Bronchial epithelial cell (primary cell): ENCODE data around the gene DLL1. TPM values are rescaled to one million over a fixed set of nuclear protein-coding genes. Genes with fewer than 3 reads are reported as not detected.

Experiments
- DNase-seq: peaks from one replicate; pipeline ENCODE4 v3.0.0-alpha.2; 2010; ENCODE audit warnings: low read depth
- FAIRE-seq: peaks from 2 replicates; lab custom pipeline; 2011; peaks lifted over from hg19 to GRCh38; lab: Jason Lieb, UNC
- H3K27me3 ChIP-seq: 2 replicates; pipeline ENCODE4 v1.5.1; 2011; ENCODE audit warnings: low read length; ENCODE audit not compliant: control insufficient read depth, insufficient read depth
- H3K36me3 ChIP-seq: 2 replicates; pipeline ENCODE4 v1.5.1; 2011; ENCODE audit warnings: low read length; ENCODE audit not compliant: control insufficient read depth, insufficient read depth
- H3K4me3 ChIP-seq: 2 replicates; pipeline ENCODE4 v1.5.1; 2011; ENCODE audit warnings: mild to moderate bottlenecking, low read depth, low read length, control low read depth
- CTCF ChIP-seq: IDR thresholded peaks from 2 replicates; pipeline ENCODE4 v1.5.1; 2011; ENCODE audit warnings: mild to moderate bottlenecking, moderate library complexity, low read length, control low read depth, inconsistent platforms; ENCODE audit not compliant: insufficient read depth, severe bottlenecking
- total RNA-seq: library from RNA; depleted of rRNA; stranded (reverse); fragments of >200 nt; gene quantifications from 2 replicates; pipeline ENCODE4 v1.2.1, GENCODE V29; 2014

Gene DLL1
- total RNA-seq, 1 donor from 2014 or later, result 4.7 TPM

- DNase-seq (no peak), FAIRE-seq (no peak)
- no peak overlapping the region for H3K4me3 ChIP-seq
- peaks cover 1% of the 10 kb centered on the region for H3K27me3 ChIP-seq
- no peaks in the 10 kb centered on the region for H3K36me3 ChIP-seq
- TF ChIP-seq CTCF, result no peak
These were observed 37.0 kb downstream of the DLL1 start for GRCh38 chr6:170253910-170254269.

DNA sequence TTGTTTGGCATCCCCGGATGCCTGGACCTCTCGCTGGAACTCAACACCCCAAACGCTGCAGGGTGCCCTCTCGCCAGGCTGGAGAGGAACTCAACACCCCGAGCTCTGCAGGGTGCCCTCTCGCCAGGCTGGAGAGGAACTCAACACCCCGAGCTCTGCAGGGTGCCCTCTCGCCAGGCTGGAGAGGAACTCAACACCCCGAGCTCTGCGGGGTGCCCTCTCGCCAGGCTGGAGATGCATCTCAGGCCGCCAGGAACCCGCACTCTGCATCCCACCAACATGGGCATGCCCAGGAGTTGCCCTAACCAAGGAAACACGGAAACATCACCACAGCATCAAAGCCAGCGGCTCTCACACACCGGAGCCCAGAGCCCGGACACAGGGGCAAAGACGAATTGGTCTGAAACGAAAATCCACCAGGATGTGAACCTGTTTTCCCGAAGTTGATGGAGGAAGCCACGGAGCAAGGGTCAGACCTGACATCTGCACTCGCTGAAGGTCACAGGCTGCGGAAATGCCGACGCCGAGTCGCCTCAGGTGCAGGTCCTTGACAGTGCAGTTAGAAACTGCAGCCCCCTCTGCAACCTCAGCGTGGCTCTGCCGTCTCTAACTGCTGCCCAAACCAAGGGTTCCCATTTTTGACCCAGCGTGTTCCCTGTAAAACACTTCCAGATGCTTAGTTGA lies 37.5 kb downstream of the DLL1 start:
- H3K4me3 ChIP-seq, result no peak overlapping the region
- no peak for FAIRE-seq
- TF ChIP-seq CTCF, result no peak
- no peaks in the 10 kb centered on the region for H3K36me3 ChIP-seq
- H3K27me3 ChIP-seq, result peaks cover 1% of the 10 kb centered on the region
- no peak for DNase-seq

- no peak for DNase-seq
- Histone ChIP-seq H3K36me3 (no peaks in the 10 kb centered on the region), H3K27me3 (no peaks in the 10 kb centered on the region), H3K4me3 (no peak overlapping the region)
- FAIRE-seq, result no peak
- no peak for TF ChIP-seq CTCF
These were observed 38.9 kb downstream of the DLL1 start for GRCh38 chr6:170251776-170252571.

DNA sequence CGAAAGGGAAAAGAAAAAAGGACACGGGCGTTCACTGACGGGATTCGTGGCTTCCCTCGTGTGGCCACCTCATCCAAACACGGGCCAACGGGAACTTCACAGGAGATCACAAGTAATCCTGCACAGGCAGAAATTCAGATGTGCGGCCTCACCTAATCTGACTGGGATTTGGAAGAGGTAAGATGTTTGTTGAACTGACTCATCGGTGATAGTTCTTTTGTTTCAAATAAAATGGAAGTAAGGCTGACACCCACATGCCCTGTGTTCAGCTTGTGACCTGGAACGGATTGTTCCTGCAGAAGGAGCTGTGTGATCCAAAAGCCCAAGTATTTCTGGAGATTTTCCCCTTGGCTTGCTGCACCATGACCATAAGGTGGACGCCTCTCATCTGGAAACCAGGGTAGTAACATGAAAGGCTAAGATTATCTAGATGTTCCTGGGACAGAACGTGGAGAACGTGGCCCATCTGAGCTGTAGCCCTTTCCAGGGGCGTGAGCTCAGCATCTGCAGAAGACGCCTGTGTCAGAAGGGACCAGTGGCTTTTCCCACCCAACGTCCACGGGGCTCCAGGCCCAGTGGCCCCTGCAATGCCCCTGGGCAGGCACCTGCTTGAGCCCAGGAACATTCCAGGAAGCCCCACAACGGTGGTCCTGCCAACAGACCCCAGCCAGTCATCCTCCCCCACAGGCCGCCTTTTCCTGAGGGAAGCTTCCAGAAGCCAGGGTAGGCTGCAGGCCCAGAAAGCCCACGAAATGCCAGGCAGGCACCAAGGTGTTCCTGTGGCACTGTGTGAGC lies 39.7 kb downstream of the DLL1 start:
- Histone ChIP-seq H3K27me3 (no peaks in the 10 kb centered on the region), H3K4me3 (no peak overlapping the region), H3K36me3 (no peaks in the 10 kb centered on the region)
- peak; percentile 80 for FAIRE-seq
- TF ChIP-seq CTCF, result no peak
- peak; percentile 76 for DNase-seq

GRCh38 chr6:170250455-170250854 lies 40.4 kb downstream of the DLL1 start:
- no peak for TF ChIP-seq CTCF
- Histone ChIP-seq H3K27me3 (no peaks in the 10 kb centered on the region), H3K36me3 (no peaks in the 10 kb centered on the region), H3K4me3 (no peak overlapping the region)
- DNase-seq (no peak), FAIRE-seq (no peak)
